Measurements from ENCODE around the gene EXOC2.

DNA sequence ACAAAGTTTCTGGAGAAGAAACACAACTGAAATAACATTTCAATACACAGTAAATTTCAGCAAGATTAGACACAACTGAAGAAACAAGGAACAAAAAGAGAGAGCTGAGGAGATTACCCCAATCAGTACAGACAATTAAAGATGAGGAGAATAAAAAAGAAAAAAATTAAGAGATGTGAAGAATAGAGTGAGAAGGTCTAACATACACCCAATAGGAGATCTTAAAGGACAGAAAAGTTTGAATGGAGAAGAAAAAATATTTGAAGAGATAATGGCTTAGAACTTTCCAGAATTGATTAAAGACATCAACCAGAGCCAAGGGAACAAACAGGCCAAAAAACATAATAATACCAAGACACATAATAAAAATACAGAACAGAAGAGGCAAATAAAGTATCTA lies 152.4 kb downstream of the EXOC2 start:
- TF ChIP-seq, protein P1, sequence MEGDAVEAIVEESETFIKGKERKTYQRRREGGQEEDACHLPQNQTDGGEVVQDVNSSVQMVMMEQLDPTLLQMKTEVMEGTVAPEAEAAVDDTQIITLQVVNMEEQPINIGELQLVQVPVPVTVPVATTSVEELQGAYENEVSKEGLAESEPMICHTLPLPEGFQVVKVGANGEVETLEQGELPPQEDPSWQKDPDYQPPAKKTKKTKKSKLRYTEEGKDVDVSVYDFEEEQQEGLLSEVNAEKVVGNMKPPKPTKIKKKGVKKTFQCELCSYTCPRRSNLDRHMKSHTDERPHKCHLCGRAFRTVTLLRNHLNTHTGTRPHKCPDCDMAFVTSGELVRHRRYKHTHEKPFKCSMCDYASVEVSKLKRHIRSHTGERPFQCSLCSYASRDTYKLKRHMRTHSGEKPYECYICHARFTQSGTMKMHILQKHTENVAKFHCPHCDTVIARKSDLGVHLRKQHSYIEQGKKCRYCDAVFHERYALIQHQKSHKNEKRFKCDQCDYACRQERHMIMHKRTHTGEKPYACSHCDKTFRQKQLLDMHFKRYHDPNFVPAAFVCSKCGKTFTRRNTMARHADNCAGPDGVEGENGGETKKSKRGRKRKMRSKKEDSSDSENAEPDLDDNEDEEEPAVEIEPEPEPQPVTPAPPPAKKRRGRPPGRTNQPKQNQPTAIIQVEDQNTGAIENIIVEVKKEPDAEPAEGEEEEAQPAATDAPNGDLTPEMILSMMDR (IDR thresholded peaks at IDR 0.05; ENCODE audit: low read depth, low read length, poor library complexity, severe bottlenecking), result no peak
- TF ChIP-seq EZH2phosphoT487 (IDR thresholded peaks at IDR 0.05; ENCODE audit: borderline replicate concordance, low read length), result no peak

All from DOHH2 (cell line).